Measurements from ENCODE around the gene UTS2R.

Gene UTS2R

GRCh38 chr17:82389379-82389778 lies 17.8 kb downstream of the UTS2R start:
- DNase-seq (ENCODE audit: low read depth) = no peak

- DNase-seq (ENCODE audit: low read depth) = no peak
Observed at GRCh38 chr17:82390015-82390859, 18.7 kb downstream of the UTS2R start.

- DNase-seq (ENCODE audit: low read depth) = no peak
Observed at GRCh38 chr17:82390860-82391435, 19.4 kb downstream of the UTS2R start.

GRCh38 chr17:82391496-82392066 lies 20.0 kb downstream of the UTS2R start:
- DNase-seq (ENCODE audit: low read depth) = no peak

GRCh38 chr17:82392209-82392920 lies 20.8 kb downstream of the UTS2R start:
- DNase-seq (ENCODE audit: low read depth) = no peak

- no peak for DNase-seq (ENCODE audit: low read depth)
Observed at GRCh38 chr17:82392941-82393340, 21.4 kb downstream of the UTS2R start.

GRCh38 chr17:82394278-82394677 lies 22.7 kb downstream of the UTS2R start:
- no peak for DNase-seq (ENCODE audit: low read depth)

GRCh38 chr17:82396601-82397435 lies 25.3 kb downstream of the UTS2R start:
- DNase-seq (ENCODE audit: low read depth) = peak; percentile 80

GRCh38 chr17:82397449-82398335 lies 26.1 kb downstream of the UTS2R start:
- DNase-seq (ENCODE audit: low read depth) = no peak

GRCh38 chr17:82399041-82399441 lies 27.5 kb downstream of the UTS2R start:
- DNase-seq (ENCODE audit: low read depth) = peak; percentile 31

GRCh38 chr17:82399601-82400101 lies 28.1 kb downstream of the UTS2R start:
- DNase-seq (ENCODE audit: low read depth) = no peak

- DNase-seq (ENCODE audit: low read depth) = no peak
Observed at GRCh38 chr17:82400206-82400605, 28.6 kb downstream of the UTS2R start.

GRCh38 chr17:82400830-82401229 lies 29.3 kb downstream of the UTS2R start:
- no peak for DNase-seq (ENCODE audit: low read depth)

GRCh38 chr17:82402865-82403264 lies 31.3 kb downstream of the UTS2R start:
- no peak for DNase-seq (ENCODE audit: low read depth)

GRCh38 chr17:82403662-82404660 lies 32.4 kb downstream of the UTS2R start:
- DNase-seq (ENCODE audit: low read depth) = no peak

GRCh38 chr17:82405051-82405450 lies 33.5 kb downstream of the UTS2R start:
- DNase-seq (ENCODE audit: low read depth) = no peak

GRCh38 chr17:82406131-82406671 lies 34.6 kb downstream of the UTS2R start:
- DNase-seq (ENCODE audit: low read depth) = no peak

- DNase-seq (ENCODE audit: low read depth) = peak; percentile 26
Observed at GRCh38 chr17:82407255-82407654, 35.7 kb downstream of the UTS2R start.

Data from iris pigment epithelial cell (primary cell).